Brain microvascular endothelial cell (primary cell): ENCODE results near the gene KRTAP2-1.

Experiments used
- DNase-seq: peaks from one replicate; pipeline ENCODE4 v3.0.0-alpha.2; 2020
- H3K27ac ChIP-seq: fragments of 250-450 bp; sonication (Bioruptor Pico); 2 replicates; pipeline ENCODE4 v1.5.1; 2020; ENCODE audit warnings: mild to moderate bottlenecking, moderate library complexity
- H3K27me3 ChIP-seq: fragments of 250-450 bp; sonication (Bioruptor Pico); replicated peaks from 2 replicates; pipeline ENCODE4 v1.5.1; 2020; ENCODE audit warnings: mild to moderate bottlenecking
- H3K36me3 ChIP-seq: fragments of 250-450 bp; sonication (Bioruptor Pico); replicated peaks from 2 replicates; pipeline ENCODE4 v1.5.1; 2020; ENCODE audit warnings: mild to moderate bottlenecking
- H3K4me3 ChIP-seq: 2 replicates; pipeline ENCODE4 v1.5.1; 2011; ENCODE audit warnings: low read depth, mild to moderate bottlenecking, control low read depth, low read length, moderate library complexity
- CTCF ChIP-seq: IDR thresholded peaks from 2 replicates; pipeline ENCODE4 v1.5.1; 2011; ENCODE audit warnings: low read depth, mild to moderate bottlenecking, moderate library complexity, low read length, control low read depth, inconsistent platforms; ENCODE audit errors: missing control alignments
- in situ Hi-C: cut with HindIII; loops from 2 replicates; pipeline ENCODE4 v1.10.0; 2017; ENCODE audit warnings: low sequenced_read_pairs, low pct_ligation_motif_present

The KRTAP2-1 gene

DNA sequence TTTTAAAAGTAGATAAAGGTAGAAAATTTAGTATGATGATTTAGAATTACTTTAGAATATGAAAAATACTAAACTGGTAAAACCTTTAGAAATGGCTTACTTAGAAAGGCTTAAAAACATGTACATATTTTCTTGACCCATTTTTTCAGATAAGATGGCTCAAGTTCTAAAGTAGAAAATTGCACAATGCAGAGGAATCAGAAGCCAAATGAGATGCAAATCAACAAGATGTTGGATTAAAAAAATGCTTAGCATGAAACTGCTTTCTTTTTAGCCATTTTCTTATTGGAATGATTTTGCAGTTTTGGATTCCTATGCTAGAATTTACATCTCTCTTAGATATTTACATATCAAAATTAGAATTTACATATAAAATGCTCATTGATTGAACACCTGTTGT, 36.7 kb downstream of the KRTAP2-1 start:
- Histone ChIP-seq H3K27ac (no peak overlapping the region), H3K4me3 (no peak overlapping the region), H3K27me3 (no peaks in the 10 kb centered on the region), H3K36me3 (no peaks in the 10 kb centered on the region)
- in situ Hi-C loops: no loop called here
- TF ChIP-seq CTCF: no peak
- no peak for DNase-seq

DNA sequence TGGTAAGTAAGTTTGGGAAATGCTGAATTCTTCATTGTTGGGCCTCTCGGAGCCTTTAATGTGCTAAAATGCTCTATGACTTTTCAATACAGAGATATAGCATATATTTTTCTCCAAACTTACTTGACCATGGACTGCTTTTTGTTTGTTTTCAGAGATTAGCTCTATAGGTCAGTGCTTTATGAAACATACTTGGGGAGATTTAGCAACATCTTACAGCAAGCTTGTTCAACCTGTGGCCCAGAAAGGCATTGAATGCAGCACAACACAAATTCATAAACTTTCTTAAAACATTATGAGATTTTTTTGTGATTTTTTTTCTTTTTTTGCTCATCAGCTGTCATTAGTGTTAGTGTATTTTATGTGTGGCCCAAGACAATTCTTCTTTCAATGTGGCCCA, 37.2 kb downstream of the KRTAP2-1 start:
- no peaks in the 10 kb centered on the region for H3K27me3 ChIP-seq
- no peak overlapping the region for H3K4me3 ChIP-seq
- TF ChIP-seq CTCF: no peak
- in situ Hi-C loops: no loop called here
- H3K27ac ChIP-seq: no peak overlapping the region
- no peaks in the 10 kb centered on the region for H3K36me3 ChIP-seq
- DNase-seq: no peak

- Histone ChIP-seq H3K27ac (no peak overlapping the region), H3K36me3 (no peaks in the 10 kb centered on the region), H3K4me3 (no peak overlapping the region), H3K27me3 (no peaks in the 10 kb centered on the region)
- no peak for TF ChIP-seq CTCF
- in situ Hi-C loops: no loop called here
- no peak for DNase-seq
Observed at GRCh38 chr17:41009301-41009760, 37.8 kb downstream of the KRTAP2-1 start.

DNA sequence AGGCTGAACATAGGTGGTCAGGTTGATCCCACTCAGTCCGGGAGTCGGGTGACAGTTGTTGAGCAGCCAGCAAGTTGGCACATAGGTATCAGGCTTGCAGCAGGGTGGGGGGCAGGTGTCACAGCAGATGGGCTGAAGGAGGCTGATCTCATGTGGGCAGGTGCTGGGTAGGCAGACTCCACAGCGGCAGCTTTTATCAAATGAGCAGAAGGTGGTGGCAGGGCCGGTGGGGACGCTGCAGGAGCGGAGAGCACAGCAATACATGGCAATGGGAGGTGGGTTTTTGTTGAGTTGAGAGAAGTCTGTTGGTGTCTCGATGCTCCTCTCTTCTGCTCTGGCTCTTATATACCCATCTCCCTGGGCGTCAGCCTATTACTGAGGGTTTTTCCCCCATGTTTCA, 38.3 kb downstream of the KRTAP2-1 start, which contains the start of gene KRTAP3-1:
Gene KRTAP3-1 (minus strand): TSS at position 318 of the 400 bp plus-strand sequence. CDS start 54 bp downstream, at position 264.
- in situ Hi-C loops: no loop called here
- no peak for DNase-seq
- Histone ChIP-seq H3K27ac (no peak within 1 kb of the TSS), H3K36me3 (no peaks in the 10 kb centered on the region), H3K4me3 (no peak within 1 kb of the TSS), H3K27me3 (no peaks in the 10 kb centered on the region)
- TF ChIP-seq CTCF: no peak

GRCh38 chr17:41004397-41004796, 42.7 kb downstream of the KRTAP2-1 start:
- TF ChIP-seq CTCF: no peak
- in situ Hi-C loops: no loop called here
- H3K4me3 ChIP-seq: no peak overlapping the region
- no peaks in the 10 kb centered on the region for H3K36me3 ChIP-seq
- DNase-seq: no peak
- no peak overlapping the region for H3K27ac ChIP-seq
- no peaks in the 10 kb centered on the region for H3K27me3 ChIP-seq

- no peak overlapping the region for H3K4me3 ChIP-seq
- no peak overlapping the region for H3K27ac ChIP-seq
- in situ Hi-C loops: no loop called here
- no peaks in the 10 kb centered on the region for H3K27me3 ChIP-seq
- no peaks in the 10 kb centered on the region for H3K36me3 ChIP-seq
- no peak for DNase-seq
- no peak for TF ChIP-seq CTCF
Observed at GRCh38 chr17:41003926-41004325, 43.2 kb downstream of the KRTAP2-1 start.
